DMS79 treated with DMSO at 0.1 percent for 48 hours (cell line): Measurements from ENCODE around the gene BICDL1.

Experiments used
- DNase-seq: peaks from one replicate; lab custom pipeline; 2025; lab: John Stamatoyannopoulos, UW

The BICDL1 gene

GRCh38 chr12:120102189-120103043 is 113.4 kb downstream of the BICDL1 start:
- DNase-seq: no peak

DNA sequence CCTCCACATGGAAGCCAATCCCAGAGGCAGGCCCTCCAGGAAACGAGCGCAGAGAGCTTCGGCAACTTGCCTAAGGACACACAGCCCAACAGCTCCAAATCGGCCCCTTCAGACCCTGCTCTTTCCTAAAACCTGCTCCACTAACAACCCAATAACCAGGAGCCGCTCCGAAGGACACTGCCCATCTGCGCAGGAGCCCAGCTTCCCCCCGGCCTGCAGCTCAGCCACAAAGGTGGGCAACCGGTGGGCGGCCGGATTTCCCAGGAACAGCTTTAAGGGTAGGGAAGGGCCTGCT is 114.0 kb downstream of the BICDL1 start:
- DNase-seq: no peak

DNA sequence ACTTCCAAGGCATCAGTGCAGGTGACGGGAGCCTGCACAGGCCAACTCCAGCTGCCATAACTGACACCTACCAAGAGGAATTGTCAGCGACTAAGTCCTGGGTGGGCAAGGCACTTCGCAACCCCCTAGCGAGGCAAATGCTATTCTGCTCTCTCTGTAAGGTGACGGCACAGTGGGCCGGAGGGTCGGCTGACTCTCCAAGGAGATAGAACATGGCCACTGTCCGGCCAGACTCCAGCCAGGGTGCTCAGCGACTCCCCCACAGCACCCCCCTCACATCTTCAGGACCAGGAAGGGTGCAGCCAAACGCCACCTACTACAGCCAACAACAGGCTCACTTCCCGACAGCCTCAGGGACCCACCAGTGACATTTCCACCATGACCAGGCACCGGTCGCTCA is 114.3 kb downstream of the BICDL1 start:
- DNase-seq: no peak

GRCh38 chr12:120106151-120106550 is 117.1 kb downstream of the BICDL1 start:
- DNase-seq: no peak

DNA sequence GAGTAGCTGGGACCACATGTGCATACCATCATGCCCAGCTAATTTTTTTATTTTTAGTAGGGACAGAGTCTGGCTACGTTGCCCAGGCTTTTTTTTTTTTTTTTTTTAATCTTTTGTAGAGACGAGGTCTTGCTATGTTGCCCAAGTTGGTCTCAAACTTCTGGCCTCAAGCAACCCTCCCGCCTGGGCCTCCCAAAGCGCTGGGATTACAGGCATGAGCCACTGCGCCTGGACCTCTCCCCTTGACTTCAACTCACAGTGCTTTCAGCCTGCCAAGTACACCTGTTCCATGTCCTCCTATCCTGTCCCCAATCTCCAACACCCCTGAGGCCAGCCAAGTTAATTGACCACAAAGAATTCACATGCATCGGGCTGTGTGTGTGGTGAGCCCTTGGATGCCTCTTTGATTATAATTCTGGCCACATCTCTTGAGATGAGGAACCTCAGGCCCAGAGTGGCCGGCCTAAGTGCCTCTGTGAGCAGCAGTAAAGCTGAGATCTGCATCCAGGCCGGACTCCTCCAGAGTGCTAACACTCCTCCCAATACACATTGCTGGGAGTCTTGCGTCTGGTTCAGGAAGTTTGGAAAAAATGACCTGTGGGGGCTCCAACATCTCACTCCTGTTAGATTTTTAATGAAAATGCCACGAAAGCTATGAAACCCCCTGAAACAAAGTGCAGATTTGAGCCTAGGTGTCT is 120.7 kb downstream of the BICDL1 start:
- no peak for DNase-seq

- no peak for DNase-seq
Observed at GRCh38 chr12:120110550-120111501, 121.8 kb downstream of the BICDL1 start.

GRCh38 chr12:120115066-120115465 is 126.0 kb downstream of the BICDL1 start:
- DNase-seq: no peak

DNA sequence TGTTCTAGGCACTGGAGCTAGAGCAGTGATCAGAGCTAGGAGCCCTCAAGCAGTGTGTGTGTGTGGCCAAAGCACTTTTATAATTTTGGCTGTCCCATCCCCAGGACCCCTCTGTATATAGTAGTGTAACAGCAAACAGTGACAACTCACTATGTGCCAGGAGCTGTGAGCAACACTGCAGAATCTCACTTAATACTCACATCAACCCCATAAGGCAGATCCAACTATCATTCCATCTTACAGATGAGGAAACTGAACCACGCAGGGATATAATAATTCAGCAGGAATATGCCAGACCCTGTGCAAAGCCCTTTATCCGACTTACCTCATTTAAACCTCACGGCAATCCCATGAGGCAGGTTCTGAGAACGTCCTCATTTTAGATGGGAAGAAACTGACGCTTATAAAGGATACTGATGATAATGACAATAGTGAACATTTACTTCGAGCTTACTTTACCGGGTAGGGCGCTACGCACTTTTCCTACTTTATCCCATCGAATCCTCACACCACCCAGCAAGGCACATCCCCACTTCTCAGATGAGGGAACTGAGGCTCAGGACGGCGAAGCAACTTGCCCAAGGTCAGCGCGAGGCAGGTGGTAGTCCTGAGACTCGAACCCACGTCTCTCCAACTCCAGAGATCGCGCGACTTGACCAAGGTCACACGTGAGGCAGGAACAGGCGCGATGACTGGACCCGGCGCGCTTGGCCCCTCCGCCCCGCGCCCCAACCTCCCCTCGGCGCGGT is 126.8 kb downstream of the BICDL1 start:
- DNase-seq: peak; percentile 10

DNA sequence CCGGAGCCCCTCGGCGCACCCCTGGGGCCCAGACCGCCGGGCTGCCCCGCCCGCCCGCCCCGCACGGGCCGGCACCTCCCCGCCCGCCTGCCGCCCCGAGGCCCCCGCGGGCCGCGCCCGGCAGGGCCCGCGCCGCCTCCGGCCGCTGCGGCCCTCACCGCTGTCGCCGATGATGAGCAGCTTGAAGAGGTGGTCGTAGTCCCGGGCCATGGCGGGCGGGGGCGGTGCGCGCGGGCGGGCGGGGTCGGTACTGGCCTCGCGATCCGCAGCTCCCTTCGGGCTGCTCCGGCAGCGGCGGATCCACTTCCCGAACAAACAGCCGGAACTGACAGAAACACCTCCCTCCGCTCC is 127.4 kb downstream of the BICDL1 start, which contains the start of gene RAB35:
RAB35 (minus strand) TSS at position 313 of the 351 bp plus-strand sequence; CDS start at position 210, 103 bp downstream.
- DNase-seq: no peak

- DNase-seq: peak; percentile 81
Observed at GRCh38 chr12:120116792-120117651, 128.0 kb downstream of the BICDL1 start.

- no peak for DNase-seq
Observed at GRCh38 chr12:120117961-120118320, 128.9 kb downstream of the BICDL1 start.

DNA sequence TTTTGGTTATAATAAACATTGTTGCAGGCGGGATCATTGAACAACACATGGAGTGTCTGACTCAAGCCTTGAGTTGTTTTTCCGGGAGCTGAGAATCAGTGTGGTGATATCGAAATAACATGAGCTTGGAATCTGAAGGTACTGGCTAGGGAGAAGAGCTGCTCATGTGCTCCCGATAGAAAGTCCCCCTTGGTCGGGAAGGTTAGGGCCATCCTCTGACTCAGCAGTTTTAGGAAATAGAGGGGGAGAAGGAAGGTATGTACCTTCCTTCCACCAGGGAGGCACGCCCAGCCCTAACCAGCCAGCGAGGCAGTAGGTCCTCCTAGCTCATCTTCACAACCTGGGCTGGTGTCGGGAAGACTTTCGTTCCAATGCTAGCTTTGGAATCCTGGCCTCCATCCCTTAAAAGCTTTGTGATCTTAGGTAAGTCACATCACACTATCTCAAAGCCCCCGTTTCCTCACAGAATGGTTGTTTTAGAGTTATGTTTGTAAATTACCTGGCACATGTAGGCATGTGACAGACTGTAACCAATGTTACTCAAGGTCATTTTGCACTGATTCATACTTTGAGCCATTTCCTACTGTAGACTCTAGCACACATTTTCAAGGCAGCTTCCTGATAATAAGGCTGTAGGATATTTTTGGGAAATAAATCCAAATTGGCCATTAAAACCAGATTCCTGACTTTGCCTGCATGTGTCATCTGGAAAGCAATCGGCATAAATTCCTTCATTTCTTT is 129.5 kb downstream of the BICDL1 start:
- no peak for DNase-seq

- no peak for DNase-seq
Observed at GRCh38 chr12:120119271-120119973, 130.4 kb downstream of the BICDL1 start.

DNA sequence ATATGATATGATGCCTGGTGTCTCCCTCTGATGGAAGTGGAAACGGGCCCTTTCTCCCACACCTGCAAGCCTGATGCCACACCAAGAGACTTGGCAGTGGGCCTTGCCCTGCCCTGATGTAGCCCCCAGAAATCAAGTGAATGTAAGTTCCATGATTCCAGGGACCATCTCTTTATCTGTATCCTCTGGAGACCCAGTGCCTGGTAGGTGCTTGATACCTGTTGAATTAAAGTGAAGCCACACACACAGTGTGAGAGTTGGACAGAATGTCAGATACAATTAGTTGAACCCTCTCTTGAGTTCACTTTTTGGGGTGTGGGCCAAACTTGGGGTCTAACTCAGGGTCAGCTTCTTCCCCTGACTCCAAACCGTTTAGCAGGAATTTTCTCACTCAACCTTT is 132.3 kb downstream of the BICDL1 start:
- DNase-seq: no peak

DNA sequence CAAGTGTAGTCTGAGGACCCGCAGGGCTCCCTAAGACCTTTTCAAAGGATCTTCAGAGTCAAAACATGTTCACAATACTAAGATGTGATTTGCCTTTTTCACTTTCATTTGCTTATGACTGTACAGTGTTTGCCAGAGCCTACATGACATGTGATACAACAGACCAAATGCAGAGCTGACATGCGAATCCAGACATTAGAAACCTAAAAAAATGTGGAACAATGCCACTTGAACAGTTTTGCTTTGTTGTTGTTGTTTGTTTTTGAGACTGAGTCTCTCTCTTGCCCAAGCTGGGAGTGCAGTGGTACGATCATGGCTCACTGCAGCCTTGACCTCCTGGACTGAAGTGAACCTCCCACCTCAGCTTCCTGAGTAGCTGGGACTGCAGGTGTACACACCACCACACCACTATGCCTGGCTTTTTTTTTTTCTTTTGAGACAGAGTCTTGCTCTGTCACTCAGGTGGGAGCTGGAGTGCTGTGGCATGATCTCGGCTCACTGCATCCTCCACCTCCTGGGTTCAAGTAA is 132.8 kb downstream of the BICDL1 start:
- DNase-seq: no peak

DNA sequence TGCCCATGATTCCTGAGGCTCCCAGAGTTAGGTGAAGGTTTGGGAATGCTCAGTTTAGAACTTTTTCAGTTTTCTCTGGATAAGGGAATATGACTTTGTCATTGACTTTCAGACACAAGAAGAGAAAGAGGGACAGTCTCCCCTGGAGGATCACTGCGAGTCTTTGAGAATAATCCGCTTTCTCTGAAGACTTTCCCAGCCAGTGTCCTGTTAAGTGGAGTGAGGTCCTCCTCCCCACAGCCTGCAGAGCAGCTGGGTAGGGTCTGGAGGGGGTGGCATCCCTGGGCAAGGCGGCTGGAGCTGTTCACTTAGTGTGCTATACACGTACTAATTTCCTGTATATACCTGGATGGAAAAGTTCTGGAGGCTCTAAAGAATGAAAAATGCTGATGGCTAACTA is 136.0 kb downstream of the BICDL1 start:
- no peak for DNase-seq

GRCh38 chr12:120125792-120126634 is 137.0 kb downstream of the BICDL1 start:
- DNase-seq: no peak

DNA sequence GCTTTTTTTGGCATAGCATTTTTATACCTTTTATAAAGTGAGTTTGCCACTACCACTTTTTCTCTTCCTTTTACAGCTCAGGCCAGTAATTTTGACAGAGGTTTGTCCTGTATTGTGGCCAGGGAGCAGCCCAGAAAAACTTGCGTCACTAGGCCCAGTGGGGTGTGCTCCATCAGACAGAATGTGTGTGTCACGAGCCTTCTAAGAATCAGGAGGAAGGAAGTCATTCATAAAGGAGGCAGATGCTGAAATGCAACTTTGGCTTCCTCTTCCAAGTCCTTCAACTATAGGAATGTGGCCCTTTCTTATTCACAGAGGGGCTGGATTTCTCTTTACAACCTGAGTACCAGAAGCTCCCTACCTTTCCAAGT is 137.6 kb downstream of the BICDL1 start:
- no peak for DNase-seq
